ENCODE measurements around the gene EFNA5. TPM values are rescaled to one million over a fixed set of nuclear protein-coding genes. Genes with fewer than 3 reads are reported as not detected.

EFNA5 gene
- total RNA-seq, 4 donors from 2014 or later: 6.8 to 17.9 (median 11.5) TPM

DNA sequence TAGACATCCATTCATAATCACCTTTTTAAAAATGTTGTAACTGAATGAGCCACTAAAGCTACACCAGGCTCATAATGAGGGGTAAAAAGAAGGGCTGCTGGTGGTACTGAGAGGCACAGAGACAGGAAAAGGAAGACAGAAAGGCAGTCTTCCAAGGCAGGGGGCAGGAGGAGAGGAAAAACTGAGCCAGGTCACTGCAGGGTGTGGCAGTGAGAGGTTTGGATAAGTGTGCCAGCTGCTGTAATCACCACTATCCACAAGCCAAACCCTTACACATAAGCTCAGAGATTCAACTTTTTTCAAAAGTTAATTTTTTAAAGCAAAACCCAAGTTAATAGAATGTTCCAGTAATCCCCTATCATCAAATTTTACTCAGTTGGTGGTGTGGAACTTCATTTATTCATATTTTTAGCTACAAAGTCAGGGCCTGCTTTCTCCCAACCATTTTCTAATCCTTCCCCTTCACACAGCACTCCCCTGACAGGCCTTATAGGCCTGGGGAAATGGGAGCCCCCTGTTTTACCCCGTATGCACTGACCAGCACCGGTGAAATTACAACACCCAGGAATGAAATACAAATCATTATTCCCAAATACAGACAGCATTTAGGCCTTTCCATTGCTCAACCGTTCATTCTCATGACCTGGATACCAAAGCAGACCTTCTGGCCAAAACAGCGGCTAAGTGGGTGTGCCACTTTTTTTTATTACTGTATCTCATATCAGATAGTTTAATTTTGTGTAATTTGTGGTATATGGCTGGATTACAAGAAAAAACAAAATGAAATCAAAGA lies 76.3 kb downstream of the EFNA5 start:
- Histone ChIP-seq H3K9me3 (no peaks in the 10 kb centered on the region), H3K36me3 (no peaks in the 10 kb centered on the region), H3K4me3 (no peak overlapping the region), H3K4me1 (peaks cover 0 to 12% (median 0%) of the 10 kb centered on the region in 3 donors), H3K27me3 (no peaks in the 10 kb centered on the region), H3K27ac (peak overlapping the region in 2 of 4 donors; percentile 41 to 50)
- intact Hi-C loops (cut with DNase I): no loop called here
- 53 to 75% methylated on average over 4 of the region's 4 CpGs for WGBS, 2 donors
- DNase-seq: no peak
- TF ChIP-seq POLR2A (IDR thresholded peaks at IDR 0.05): no peak
- TF ChIP-seq CTCF (IDR thresholded peaks at IDR 0.05): no peak

- TF ChIP-seq POLR2A (IDR thresholded peaks at IDR 0.05): no peak
- no peak for TF ChIP-seq CTCF (IDR thresholded peaks at IDR 0.05)
- no peaks in the 10 kb centered on the region for H3K9me3 ChIP-seq
- no peaks in the 10 kb centered on the region for H3K27me3 ChIP-seq
- no peaks in the 10 kb centered on the region for H3K36me3 ChIP-seq
- H3K4me1 ChIP-seq: peaks cover 0 to 12% (median 0%) of the 10 kb centered on the region in 3 donors
- H3K4me3 ChIP-seq: no peak overlapping the region
- peak overlapping the region in 1 of 4 donors; percentile 40 for H3K27ac ChIP-seq
- intact Hi-C loops (cut with DNase I): no loop called here
- WGBS, 2 donors: 58 to 62% methylated on average over 3 of the region's 3 CpGs
- no peak for DNase-seq
These were observed 77.7 kb downstream of the EFNA5 start for GRCh38 chr5:107593009-107593408.

DNA sequence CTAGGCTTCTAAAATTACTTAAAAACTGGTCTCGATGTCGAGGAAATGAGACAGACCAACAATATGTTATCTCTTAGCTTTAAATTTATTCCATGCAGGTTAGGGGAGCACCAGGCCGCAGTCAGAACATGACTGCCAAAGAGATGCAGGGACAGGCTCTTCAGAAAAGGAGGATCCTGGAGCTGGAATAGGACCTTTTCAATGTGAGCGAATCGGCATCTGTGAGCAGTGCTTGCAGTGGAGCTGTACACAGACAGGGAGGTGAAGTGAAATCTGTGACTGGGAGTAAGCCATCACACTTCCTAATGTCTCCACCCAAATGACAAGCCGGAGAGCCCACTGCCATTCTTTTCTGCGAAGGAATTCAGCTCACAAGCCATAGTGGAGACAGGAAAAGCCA lies 78.2 kb downstream of the EFNA5 start:
- DNase-seq: no peak
- Histone ChIP-seq H3K4me3 (no peak overlapping the region), H3K9me3 (no peaks in the 10 kb centered on the region), H3K27ac (no peak overlapping the region), H3K4me1 (peaks cover 0 to 12% (median 0%) of the 10 kb centered on the region in 3 donors), H3K36me3 (no peaks in the 10 kb centered on the region), H3K27me3 (no peaks in the 10 kb centered on the region)
- TF ChIP-seq CTCF (IDR thresholded peaks at IDR 0.05) (no peak), POLR2A (IDR thresholded peaks at IDR 0.05) (no peak)
- 77 to 82% methylated on average over 7 of the region's 7 CpGs for WGBS, 2 donors
- intact Hi-C loops (cut with DNase I): no loop called here

DNA sequence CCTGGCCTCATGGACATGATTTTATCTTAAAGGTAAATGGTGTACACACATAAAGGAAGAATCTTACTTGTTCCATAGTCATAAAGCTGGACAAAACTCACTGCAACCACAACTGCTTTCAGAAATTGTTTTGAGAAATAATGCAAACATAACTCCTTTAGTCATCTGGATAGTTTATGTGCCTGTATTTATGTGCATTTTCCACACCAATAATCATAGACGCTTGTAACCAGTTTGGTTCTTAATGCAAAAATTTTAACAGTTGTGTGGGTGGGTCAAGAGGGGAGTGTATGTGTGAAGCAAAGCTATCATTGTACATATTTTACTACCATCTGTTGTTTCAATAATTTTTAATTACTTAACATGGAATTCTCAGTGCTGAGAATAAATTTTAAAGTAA lies 80.1 kb downstream of the EFNA5 start:
- no peak for DNase-seq
- H3K36me3 ChIP-seq: no peaks in the 10 kb centered on the region
- TF ChIP-seq POLR2A (IDR thresholded peaks at IDR 0.05) (no peak), CTCF (IDR thresholded peaks at IDR 0.05) (no peak)
- H3K4me1 ChIP-seq: peaks cover 0 to 12% (median 0%) of the 10 kb centered on the region in 3 donors
- intact Hi-C loops (cut with DNase I): no loop called here
- H3K27me3 ChIP-seq: no peaks in the 10 kb centered on the region
- no peak overlapping the region for H3K27ac ChIP-seq
- H3K9me3 ChIP-seq: no peaks in the 10 kb centered on the region
- no peak overlapping the region for H3K4me3 ChIP-seq
- 74 to 94% methylated on average over 1 of the region's 1 CpG for WGBS, 2 donors

DNA sequence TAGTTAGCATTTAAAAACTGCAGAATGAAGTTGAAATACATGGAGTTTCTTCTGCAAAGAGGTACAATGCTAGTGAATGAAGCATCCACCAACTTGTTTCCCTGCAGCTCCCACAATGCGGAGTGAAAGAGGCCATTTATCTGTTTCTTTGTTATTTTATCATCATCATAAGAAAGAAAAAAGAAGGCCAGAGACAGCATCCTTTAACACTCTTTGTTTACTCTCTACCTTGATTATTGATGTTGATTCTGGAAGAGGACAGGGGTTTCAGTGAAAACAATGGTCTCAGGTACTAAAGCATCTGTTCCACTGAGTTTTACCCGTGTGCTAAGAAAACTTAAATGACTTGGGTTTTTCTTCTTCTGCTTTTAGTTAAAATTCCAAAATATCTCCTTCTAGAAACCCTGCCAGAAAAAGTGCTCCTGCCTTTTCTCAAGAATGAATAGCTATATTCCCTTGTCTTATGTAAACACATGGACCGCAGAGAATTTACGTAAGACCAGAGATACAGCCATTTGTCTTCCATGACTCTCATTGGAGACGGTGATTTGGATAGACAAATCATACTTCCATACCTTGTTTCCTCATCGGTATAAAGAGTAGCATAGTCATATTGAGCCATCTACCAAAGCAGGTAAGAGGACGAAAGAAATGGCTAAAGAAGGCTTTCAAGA lies 81.1 kb downstream of the EFNA5 start:
- Histone ChIP-seq H3K4me3 (no peak overlapping the region), H3K36me3 (no peaks in the 10 kb centered on the region), H3K9me3 (no peaks in the 10 kb centered on the region), H3K27me3 (no peaks in the 10 kb centered on the region), H3K4me1 (peaks cover 0 to 9% (median 0%) of the 10 kb centered on the region in 3 donors), H3K27ac (no peak overlapping the region)
- 86 to 88% methylated on average over 7 of the region's 7 CpGs for WGBS, 2 donors
- intact Hi-C loops (cut with DNase I): no loop called here
- no peak for TF ChIP-seq CTCF (IDR thresholded peaks at IDR 0.05)
- no peak for TF ChIP-seq POLR2A (IDR thresholded peaks at IDR 0.05)
- no peak for DNase-seq

Measured in esophagus squamous epithelium (tissue), 5 donors.